Measurements from ENCODE around the gene DDAH2. TPM values are rescaled to one million over a fixed set of nuclear protein-coding genes. Genes with fewer than 3 reads are reported as not detected.

DDAH2 gene
- total RNA-seq, 1 donor from 2014 or later = 30.7 TPM

GRCh38 chr6:31723980-31724691 lies 5.0 kb downstream of the DDAH2 start:
- H3K4me1 Mint-ChIP-seq = peaks cover 47% of the 10 kb centered on the region
- peaks cover 25% of the 10 kb centered on the region for H3K36me3 Mint-ChIP-seq (ENCODE audit: low read depth)
- no peak for ATAC-seq (ENCODE audit: low read depth)
- H3K27me3 Mint-ChIP-seq = no peaks in the 10 kb centered on the region
- H3K27ac Mint-ChIP-seq = no peak overlapping the region
- TF ChIP-seq CTCF (IDR thresholded peaks at IDR 0.05) = no peak
- no peak overlapping the region for H3K4me3 Mint-ChIP-seq
- ChIA-PET CTCF (no interaction called here), POLR2A (interaction anchor here (0.5 to 7.7 kb wide), 6 partner anchors 14 to 1168 kb away, joined by 3 to 131 read pairs (median 4); partner anchors contain the start of genes ABHD16A, CLIC1, GPANK1 and MSH5)
- DNase-seq = no peak
- no peaks in the 10 kb centered on the region for H3K9me3 Mint-ChIP-seq
- intact Hi-C loops (cut with micrococcal nuclease) = no loop called here

- Mint-ChIP-seq H3K4me1 (peaks cover 40% of the 10 kb centered on the region), H3K27me3 (no peaks in the 10 kb centered on the region), H3K27ac (peak within 1 kb of the TSS; percentile 46), H3K4me3 (no peak within 1 kb of the TSS), H3K9me3 (no peaks in the 10 kb centered on the region), H3K36me3 (ENCODE audit: low read depth) (peaks cover 25% of the 10 kb centered on the region)
- ATAC-seq (ENCODE audit: low read depth) (no peak), DNase-seq (no peak)
- ChIA-PET CTCF (interaction anchor here (0.8 to 1.7 kb wide), 2 partner anchors 46 to 106 kb away, joined by 3 to 4 read pairs; no protein-coding TSS in a partner anchor), POLR2A (interaction anchor here (0.5 to 7.7 kb wide), 10 partner anchors 13 to 1168 kb away, joined by 3 to 131 read pairs (median 4); partner anchors contain the start of genes ABHD16A, CLIC1, GPANK1 and MSH5)
- intact Hi-C loops (cut with micrococcal nuclease) = no loop called here
- TF ChIP-seq CTCF (IDR thresholded peaks at IDR 0.05) = no peak
Observed at GRCh38 chr6:31723245-31723979, 5.7 kb downstream of the DDAH2 start, which contains the start of gene MPIG6B. Gene MPIG6B, plus strand, starts transcription at chr6:31723373. Its CDS starts 11 bp downstream, at chr6:31723384.

GRCh38 chr6:31722173-31722572 lies 6.9 kb downstream of the DDAH2 start:
- DNase-seq = no peak
- ChIA-PET CTCF (interaction anchor here (1.7 kb wide), 1 partner anchor 107 kb away, joined by 3 read pairs; no protein-coding TSS in a partner anchor), POLR2A (interaction anchor here (0.7 kb wide), 1 partner anchor 11 kb away, joined by 3 read pairs; no protein-coding TSS in a partner anchor)
- Mint-ChIP-seq H3K27me3 (no peaks in the 10 kb centered on the region), H3K36me3 (ENCODE audit: low read depth) (peaks cover 20% of the 10 kb centered on the region), H3K4me3 (no peak overlapping the region), H3K9me3 (no peaks in the 10 kb centered on the region), H3K4me1 (peaks cover 28% of the 10 kb centered on the region), H3K27ac (no peak overlapping the region)
- ATAC-seq (ENCODE audit: low read depth) = no peak
- intact Hi-C loops (cut with micrococcal nuclease) = no loop called here
- no peak for TF ChIP-seq CTCF (IDR thresholded peaks at IDR 0.05)

GRCh38 chr6:31721351-31722020 lies 7.6 kb downstream of the DDAH2 start, which contains the start of gene LY6G6C:
Gene LY6G6C, minus strand, starts transcription at chr6:31721746. Its CDS starts 67 bp downstream, at chr6:31721679.
- DNase-seq = no peak
- CTCF ChIA-PET = no interaction called here
- no peak for ATAC-seq (ENCODE audit: low read depth)
- POLR2A ChIA-PET = no interaction called here
- Mint-ChIP-seq H3K36me3 (ENCODE audit: low read depth) (peaks cover 13% of the 10 kb centered on the region), H3K27me3 (no peaks in the 10 kb centered on the region), H3K9me3 (no peaks in the 10 kb centered on the region), H3K4me1 (peaks cover 21% of the 10 kb centered on the region), H3K4me3 (no peak within 1 kb of the TSS), H3K27ac (no peak within 1 kb of the TSS)
- intact Hi-C loops (cut with micrococcal nuclease) = no loop called here
- no peak for TF ChIP-seq CTCF (IDR thresholded peaks at IDR 0.05)

Measured in activated B cell treated with CpG ODN at 0.5 μM for 24 hours (primary cell).